NCI-H526 treated with DMSO at 0.1 percent for 48 hours (cell line): ENCODE measurements around the gene HLA-E.
"Not testable (repeated sequence)": the region's sequence is repeated elsewhere in the genome, so short reads cannot be mapped to it uniquely, and the experiment has no call there.

Experiments used
- DNase-seq: peaks from one replicate; lab custom pipeline; 2025; lab: John Stamatoyannopoulos, UW

Gene HLA-E

DNA sequence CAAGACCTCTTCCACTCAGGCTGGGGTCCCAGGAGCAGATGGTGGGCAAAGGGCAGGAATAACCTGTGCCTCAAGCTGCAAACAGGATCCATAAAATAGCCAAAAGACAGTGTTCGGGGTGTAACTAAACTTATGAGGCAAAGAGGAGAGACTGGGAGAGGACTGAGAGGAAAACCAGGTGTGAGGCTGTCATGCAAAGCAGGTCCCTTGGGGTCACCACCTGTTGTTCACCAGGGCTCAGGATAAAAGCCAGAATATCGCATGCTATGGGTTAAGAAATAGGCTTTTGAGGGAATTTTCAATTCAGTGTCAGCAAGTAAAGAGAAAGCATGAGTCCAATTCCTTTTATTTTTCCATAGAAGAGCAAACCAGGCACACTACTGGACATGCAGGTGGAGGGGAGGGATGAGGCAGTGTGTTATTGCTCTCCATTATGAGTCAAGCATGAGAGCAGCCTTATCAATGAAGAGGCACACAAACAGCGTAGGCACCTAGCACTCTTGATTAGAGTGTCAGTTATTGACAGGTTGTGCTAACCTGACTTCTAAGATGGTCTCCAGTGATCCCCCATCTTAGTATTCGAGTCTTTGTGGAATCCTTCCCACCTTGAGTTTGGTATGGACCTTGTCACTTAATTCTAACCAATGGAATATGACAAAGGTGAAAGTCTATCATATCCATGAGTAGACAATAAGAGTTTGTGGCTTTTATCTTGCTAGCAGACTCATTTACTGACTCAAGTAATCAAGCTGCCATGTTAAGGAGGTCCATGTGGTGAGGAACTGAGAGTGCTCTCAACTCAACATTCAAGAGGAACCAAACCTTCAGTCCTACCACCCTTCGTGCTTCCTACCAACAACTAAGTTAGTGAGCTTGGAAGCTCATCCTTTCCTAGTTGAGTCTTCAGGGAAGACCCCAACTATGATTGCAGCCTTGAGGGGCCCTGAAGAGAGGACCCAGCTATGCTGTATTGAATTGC, 18.8 kb downstream of the HLA-E start:
- peak; percentile 14 for DNase-seq

- DNase-seq, result no peak
Measured at GRCh38 chr6:30508890-30509736, 19.8 kb downstream of the HLA-E start.

DNA sequence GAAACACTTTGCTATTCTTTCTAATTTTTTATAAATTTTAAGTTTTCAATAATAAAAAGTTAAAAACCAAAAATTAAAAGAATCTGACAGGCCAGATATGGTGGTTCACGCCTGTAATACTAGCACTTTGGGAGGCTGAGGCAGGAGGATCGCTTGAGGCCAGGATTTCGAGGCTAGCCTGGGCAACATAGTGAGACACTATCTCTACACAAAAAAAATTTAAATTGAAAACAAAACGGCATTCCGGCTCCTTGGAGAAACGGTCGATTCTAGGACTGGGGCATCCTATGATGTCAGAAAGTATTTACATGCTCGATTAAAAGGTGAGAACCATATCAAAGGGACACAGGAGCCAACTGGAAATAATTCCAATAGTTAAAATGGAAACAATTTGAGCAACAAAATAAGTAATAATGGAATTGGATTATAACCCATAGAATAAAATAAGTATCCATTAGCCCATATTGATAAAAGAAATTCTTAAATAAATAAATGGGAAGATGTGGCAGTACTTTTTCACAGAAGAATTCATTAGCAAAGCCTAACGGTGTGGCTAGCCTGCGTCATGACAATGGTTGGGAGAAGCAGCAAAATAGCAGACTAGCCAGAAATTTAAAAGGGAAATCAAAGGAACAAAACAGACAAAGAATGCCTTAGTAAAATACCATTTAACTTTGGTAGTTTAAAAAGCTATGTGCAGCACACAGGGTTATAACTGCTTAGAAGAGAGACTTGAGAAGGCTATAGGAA, 21.3 kb downstream of the HLA-E start:
- no peak for DNase-seq

GRCh38 chr6:30511169-30511546, 21.8 kb downstream of the HLA-E start:
- DNase-seq, result no peak

DNA sequence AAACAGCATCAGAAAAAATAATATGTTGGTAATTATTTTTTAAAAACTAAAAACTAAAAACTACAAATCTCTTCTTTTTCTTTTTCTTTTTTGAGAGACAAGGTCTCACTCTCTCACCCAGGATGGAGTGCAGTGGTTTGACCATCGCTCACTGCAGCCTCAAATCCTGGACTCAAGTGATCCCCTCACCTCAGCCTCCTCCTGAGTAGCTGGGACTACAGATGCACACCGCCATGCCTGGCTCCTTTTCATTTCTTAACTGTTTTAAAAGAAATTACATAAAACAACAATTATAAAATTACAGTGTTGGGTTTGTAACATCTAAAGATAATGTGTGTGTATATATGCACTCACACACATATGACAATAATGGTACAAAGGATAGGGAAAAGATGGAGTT, 24.1 kb downstream of the HLA-E start:
- DNase-seq, result no peak

- no peak for DNase-seq
Measured at GRCh38 chr6:30515106-30515505, 25.8 kb downstream of the HLA-E start.

DNA sequence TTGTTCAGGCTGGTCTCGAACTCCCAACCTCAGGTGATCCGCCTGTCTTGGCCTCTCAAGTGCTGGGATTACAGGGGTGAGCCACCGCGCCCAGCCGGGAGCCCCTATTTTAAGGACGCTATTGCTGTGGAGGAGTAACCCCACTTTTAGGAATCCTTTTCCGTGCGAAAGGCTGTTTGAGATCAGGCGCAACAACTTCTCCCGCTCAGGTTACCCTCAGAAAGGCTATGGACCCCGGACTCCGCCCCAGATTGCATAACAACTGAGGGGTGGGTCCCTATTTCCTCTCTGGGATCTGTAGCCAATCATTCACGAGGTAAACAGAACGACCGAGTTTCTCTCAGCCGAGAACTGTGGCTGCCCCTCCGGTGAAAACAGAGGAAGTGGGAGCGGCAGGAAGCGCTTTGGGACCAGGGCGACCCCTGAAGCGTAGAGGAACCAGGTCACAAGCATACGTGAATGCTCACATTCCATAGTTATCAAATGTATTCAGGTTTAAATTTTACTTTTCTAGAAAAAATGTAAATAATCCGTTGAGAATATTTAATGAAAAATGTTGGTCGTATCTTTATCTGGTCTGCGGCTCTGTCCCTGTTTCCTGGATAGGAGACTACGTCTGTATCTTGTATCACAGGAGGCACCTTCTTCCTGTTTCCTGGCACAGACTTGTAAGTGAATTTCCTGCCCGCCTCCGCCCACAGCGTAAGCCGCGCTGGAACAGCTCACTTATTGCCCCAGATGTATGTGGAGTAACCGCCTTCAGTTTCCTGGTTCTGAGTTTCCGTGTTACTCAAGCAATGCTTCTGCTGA, 26.8 kb downstream of the HLA-E start:
- peak; percentile 54 for DNase-seq

DNA sequence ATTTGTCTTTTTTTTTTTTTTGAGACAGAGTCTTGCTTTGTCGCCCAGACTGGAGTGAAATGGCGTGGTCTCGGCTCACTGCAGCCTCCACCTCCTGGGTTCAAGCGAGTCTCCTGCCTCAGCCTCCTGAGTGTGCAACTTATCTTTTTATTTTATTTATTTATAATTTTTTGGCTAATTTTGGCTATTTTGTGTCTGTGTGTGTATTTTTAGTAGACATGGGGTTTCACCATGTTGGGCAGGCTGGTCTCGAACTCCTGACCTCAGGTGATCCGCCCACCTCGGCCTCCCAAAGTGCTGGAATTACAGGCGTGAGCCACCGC, 27.4 kb downstream of the HLA-E start:
- DNase-seq, result not testable (repeated sequence)

GRCh38 chr6:30517767-30518504, 28.6 kb downstream of the HLA-E start:
- DNase-seq, result not testable (repeated sequence)

DNA sequence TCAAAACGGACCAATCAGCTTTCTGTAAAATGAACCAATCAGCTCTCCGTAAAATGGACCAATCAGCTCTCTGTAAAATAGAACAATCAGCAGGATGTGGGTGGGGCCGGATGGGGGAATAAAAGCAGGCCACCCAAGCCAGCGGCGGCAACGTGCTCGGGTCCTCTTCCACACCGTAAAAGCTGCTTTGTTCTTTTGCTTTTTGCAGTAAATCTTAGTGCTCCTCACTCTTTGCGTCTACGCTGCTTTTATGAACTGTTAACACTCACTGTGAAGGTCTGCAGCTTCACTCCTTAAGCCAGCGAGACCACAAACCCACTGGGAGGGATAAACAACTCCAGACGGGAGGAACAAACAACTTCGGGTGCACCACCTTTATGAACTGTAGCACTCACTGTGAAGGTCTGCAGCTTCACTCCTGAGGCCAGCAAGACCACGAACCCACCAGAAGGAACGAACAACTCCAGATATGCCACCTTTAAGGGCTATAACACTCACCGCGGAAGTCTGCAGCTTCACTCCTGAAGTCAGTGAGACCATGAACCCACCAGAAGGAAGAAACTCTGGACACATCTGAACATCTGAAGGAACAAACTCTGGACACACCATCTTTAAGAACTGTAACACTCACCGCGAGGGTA, 29.3 kb downstream of the HLA-E start:
- not testable (repeated sequence) for DNase-seq

- no peak for DNase-seq
Measured at GRCh38 chr6:30520522-30520921, 31.2 kb downstream of the HLA-E start.

- DNase-seq, result not testable (repeated sequence)
Measured at GRCh38 chr6:30521082-30521481, 31.8 kb downstream of the HLA-E start.

DNA sequence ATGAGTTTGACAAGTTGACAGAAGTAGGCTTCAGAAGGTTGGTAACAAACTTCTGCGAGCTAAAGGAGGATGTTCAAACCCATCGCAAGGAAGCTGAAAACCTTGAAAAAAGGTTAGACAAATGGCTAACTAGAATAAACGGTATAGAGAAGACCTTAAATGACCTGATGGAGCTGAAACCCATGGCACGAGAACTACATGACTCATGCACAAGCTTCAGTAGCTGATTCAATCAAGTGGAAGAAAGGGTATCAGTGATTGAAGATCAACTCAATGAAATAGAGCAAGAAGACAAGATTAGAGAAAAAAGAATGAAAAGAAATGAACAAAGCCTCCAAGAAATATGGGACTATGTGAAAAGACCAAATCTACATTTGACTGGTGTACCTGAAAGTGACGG, 32.6 kb downstream of the HLA-E start:
- not testable (repeated sequence) for DNase-seq

DNA sequence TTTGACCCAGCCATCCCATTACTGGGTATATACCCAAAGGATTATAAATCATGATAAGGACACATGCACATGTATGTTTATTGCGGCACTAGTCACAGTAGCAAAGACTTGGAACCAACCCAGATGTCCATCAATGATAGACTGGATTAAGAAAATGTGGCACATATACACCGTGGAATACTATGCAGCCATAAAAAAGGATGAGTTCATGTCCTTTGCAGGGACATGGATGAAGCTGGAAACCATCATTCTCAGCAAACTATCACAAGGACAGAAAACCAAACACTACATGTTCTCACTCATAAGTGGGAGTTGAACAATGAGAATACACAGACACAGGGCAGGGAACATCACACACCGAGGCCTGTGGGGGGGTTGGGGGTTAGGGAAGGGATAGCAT, 37.1 kb downstream of the HLA-E start:
- DNase-seq, result not testable (repeated sequence)

- not testable (repeated sequence) for DNase-seq
Measured at GRCh38 chr6:30529349-30529875, 40.1 kb downstream of the HLA-E start.

DNA sequence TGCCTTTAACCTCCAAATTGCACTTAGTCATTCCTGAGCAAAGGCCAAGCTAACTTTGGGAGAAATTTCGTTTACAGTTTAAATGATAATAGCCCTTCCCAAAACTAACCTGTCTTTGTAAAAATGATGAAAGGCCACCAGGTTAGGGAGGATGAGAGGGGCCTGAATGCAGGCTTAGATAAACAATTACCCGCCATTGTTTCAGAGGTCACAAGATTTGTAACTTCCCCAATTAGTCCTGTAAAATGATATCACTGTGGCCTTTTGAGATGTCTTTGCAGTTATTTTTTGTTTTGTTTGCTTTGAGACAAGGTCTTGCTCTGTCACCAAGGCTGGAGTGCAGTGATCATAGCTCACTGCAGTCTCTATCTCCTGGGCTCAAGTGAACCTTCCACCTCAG, 40.7 kb downstream of the HLA-E start:
- no peak for DNase-seq

- no peak for DNase-seq
Measured at GRCh38 chr6:30533460-30534294, 44.4 kb downstream of the HLA-E start.

GRCh38 chr6:30537931-30538330, 48.6 kb downstream of the HLA-E start:
- no peak for DNase-seq
